Activated CD4-positive, alpha-beta T cell treated with anti-CD3 and anti-CD28 coated beads for 36 hours (primary cell): ENCODE data around the gene ADM2. TPM values are rescaled to one million over a fixed set of nuclear protein-coding genes. Genes with fewer than 3 reads are reported as not detected.
A peak's percentile ranks its signal among the peaks of the same experiment; 100 is the strongest.
"Not testable (repeated sequence)": the region's sequence is repeated elsewhere in the genome, so short reads cannot be mapped to it uniquely, and the experiment has no call there.

Experiments
- ATAC-seq: fragments of 200-7000 bp; cut with Tn5 transposase; one replicate; pipeline ENCODE4 v1.10.0; 2021; ENCODE audit warnings: mild to moderate bottlenecking, moderate library complexity
- CTCF ChIA-PET: fragments of 350-600 bp; sonication (Branson Sonifier 250); formaldehyde crosslinking; loops from one replicate; lab custom pipeline; 2021; ENCODE audit warnings: antibody characterized with exemption; lab: Charles Lee
- POLR2A ChIA-PET: fragments of 350-600 bp; sonication (Branson Sonifier 250); formaldehyde crosslinking; loops from one replicate; lab custom pipeline; 2021; ENCODE audit warnings: antibody characterized with exemption, inconsistent platforms; lab: Charles Lee
- DNase-seq: peaks from one replicate; pipeline ENCODE4 v3.0.0-alpha.2; 2020
- H3K27ac Mint-ChIP-seq: one replicate; pipeline ENCODE4 v1.8.0; 2021; ENCODE audit warnings: mixed read lengths
- H3K27me3 Mint-ChIP-seq: one replicate; pipeline ENCODE4 v1.8.0; 2021; ENCODE audit warnings: mixed read lengths
- H3K36me3 Mint-ChIP-seq: one replicate; pipeline ENCODE4 v1.8.0; 2021; ENCODE audit warnings: low read depth, mixed read lengths
- H3K4me1 Mint-ChIP-seq: one replicate; pipeline ENCODE4 v1.8.0; 2021; ENCODE audit warnings: mixed read lengths
- H3K4me3 Mint-ChIP-seq: one replicate; pipeline ENCODE4 v1.8.0; 2021; ENCODE audit warnings: mild to moderate bottlenecking, moderate library complexity, mixed read lengths
- H3K9me3 Mint-ChIP-seq: one replicate; pipeline ENCODE4 v1.8.0; 2021; ENCODE audit warnings: low read depth, mixed read lengths
- intact Hi-C, 2 experiments: fragments of 100-400 bp; cut with DNase I in 1 of 2; cut with micrococcal nuclease in 1 of 2; formaldehyde crosslinking; loops; one replicate each; pipeline versions ENCODE4 v1.14.2 to v1.15.1; 2022 to 2024; cut with DNase I, micrococcal nuclease
- total RNA-seq, 2 experiments: library from RNA; stranded (reverse); gene quantifications; one replicate each; pipeline ENCODE4 v1.2.3, GENCODE V29; 2021

ADM2 gene
- 1 to 10 TPM; 7.5 to 7.9 TPM for total RNA-seq

GRCh38 chr22:50481440-50482106, at the start of gene ADM2:
Gene ADM2, plus strand, starts transcription at chr22:50481543. Its CDS starts 305 bp downstream, at chr22:50481848.
- CTCF ChIA-PET = no interaction called here
- H3K36me3 Mint-ChIP-seq = no peaks in the 10 kb centered on the region
- intact Hi-C loops = loop anchor here in 1 of 2 experiments (1.0 to 2.0 kb wide), 3 partner anchors 11 to 231 kb away; partner anchors contain the start of genes HDAC10 and LMF2
- no peak within 1 kb of the TSS for H3K27ac Mint-ChIP-seq
- POLR2A ChIA-PET = no interaction called here
- H3K27me3 Mint-ChIP-seq = peaks cover 8% of the 10 kb centered on the region
- DNase-seq (peak; percentile 82), ATAC-seq (peak; percentile 87)
- H3K4me3 Mint-ChIP-seq = peak within 1 kb of the TSS; percentile 74
- H3K4me1 Mint-ChIP-seq = no peaks in the 10 kb centered on the region
- no peaks in the 10 kb centered on the region for H3K9me3 Mint-ChIP-seq

- Mint-ChIP-seq H3K27me3 (no peaks in the 10 kb centered on the region), H3K36me3 (peaks cover 11% of the 10 kb centered on the region), H3K4me1 (no peaks in the 10 kb centered on the region), H3K27ac (no peak overlapping the region), H3K4me3 (no peak overlapping the region), H3K9me3 (no peaks in the 10 kb centered on the region)
- intact Hi-C loops = no loop called here
- ATAC-seq = no peak
- no peak for DNase-seq
- POLR2A ChIA-PET = no interaction called here
- CTCF ChIA-PET = no interaction called here
Observed at GRCh38 chr22:50432131-50432876, 49.0 kb upstream of the ADM2 start.

GRCh38 chr22:50432877-50433510, 48.3 kb upstream of the ADM2 start:
- H3K4me3 Mint-ChIP-seq, DNase-seq, H3K27ac Mint-ChIP-seq, H3K27me3 Mint-ChIP-seq, ATAC-seq, CTCF ChIA-PET, POLR2A ChIA-PET, intact Hi-C loops, H3K9me3 Mint-ChIP-seq, H3K4me1 Mint-ChIP-seq: not testable (repeated sequence)
- H3K36me3 Mint-ChIP-seq = peaks cover 11% of the 10 kb centered on the region

- no peaks in the 10 kb centered on the region for H3K4me1 Mint-ChIP-seq
- DNase-seq (no peak), ATAC-seq (no peak)
- CTCF ChIA-PET = no interaction called here
- intact Hi-C loops = no loop called here
- no peaks in the 10 kb centered on the region for H3K27me3 Mint-ChIP-seq
- H3K4me3 Mint-ChIP-seq = no peak overlapping the region
- H3K27ac Mint-ChIP-seq = no peak overlapping the region
- peaks cover 9% of the 10 kb centered on the region for H3K36me3 Mint-ChIP-seq
- H3K9me3 Mint-ChIP-seq = no peaks in the 10 kb centered on the region
- POLR2A ChIA-PET = no interaction called here
Observed at GRCh38 chr22:50434849-50435248, 46.5 kb upstream of the ADM2 start.

- H3K4me3 Mint-ChIP-seq = no peak overlapping the region
- DNase-seq (no peak), ATAC-seq (no peak)
- no peak overlapping the region for H3K27ac Mint-ChIP-seq
- H3K4me1 Mint-ChIP-seq = no peaks in the 10 kb centered on the region
- H3K9me3 Mint-ChIP-seq = no peaks in the 10 kb centered on the region
- POLR2A ChIA-PET = no interaction called here
- H3K27me3 Mint-ChIP-seq = no peaks in the 10 kb centered on the region
- CTCF ChIA-PET = interaction anchor here (0.6 kb wide), 1 partner anchor 55 kb away, joined by 3 read pairs; no protein-coding TSS in a partner anchor
- intact Hi-C loops = no loop called here
- H3K36me3 Mint-ChIP-seq = peaks cover 8% of the 10 kb centered on the region
Observed at GRCh38 chr22:50435291-50436014, 45.9 kb upstream of the ADM2 start.

- ChIA-PET CTCF (interaction anchor here (0.6 kb wide), 1 partner anchor 55 kb away, joined by 3 read pairs; no protein-coding TSS in a partner anchor), POLR2A (no interaction called here)
- intact Hi-C loops = no loop called here
- Mint-ChIP-seq H3K27me3 (no peaks in the 10 kb centered on the region), H3K4me3 (no peak overlapping the region), H3K9me3 (no peaks in the 10 kb centered on the region), H3K36me3 (peaks cover 8% of the 10 kb centered on the region), H3K27ac (no peak overlapping the region), H3K4me1 (no peaks in the 10 kb centered on the region)
- no peak for ATAC-seq
- DNase-seq = no peak
Observed at GRCh38 chr22:50436015-50436830, 45.1 kb upstream of the ADM2 start.

GRCh38 chr22:50436841-50437341, 44.5 kb upstream of the ADM2 start:
- DNase-seq = no peak
- no peak for ATAC-seq
- POLR2A ChIA-PET = no interaction called here

DNA sequence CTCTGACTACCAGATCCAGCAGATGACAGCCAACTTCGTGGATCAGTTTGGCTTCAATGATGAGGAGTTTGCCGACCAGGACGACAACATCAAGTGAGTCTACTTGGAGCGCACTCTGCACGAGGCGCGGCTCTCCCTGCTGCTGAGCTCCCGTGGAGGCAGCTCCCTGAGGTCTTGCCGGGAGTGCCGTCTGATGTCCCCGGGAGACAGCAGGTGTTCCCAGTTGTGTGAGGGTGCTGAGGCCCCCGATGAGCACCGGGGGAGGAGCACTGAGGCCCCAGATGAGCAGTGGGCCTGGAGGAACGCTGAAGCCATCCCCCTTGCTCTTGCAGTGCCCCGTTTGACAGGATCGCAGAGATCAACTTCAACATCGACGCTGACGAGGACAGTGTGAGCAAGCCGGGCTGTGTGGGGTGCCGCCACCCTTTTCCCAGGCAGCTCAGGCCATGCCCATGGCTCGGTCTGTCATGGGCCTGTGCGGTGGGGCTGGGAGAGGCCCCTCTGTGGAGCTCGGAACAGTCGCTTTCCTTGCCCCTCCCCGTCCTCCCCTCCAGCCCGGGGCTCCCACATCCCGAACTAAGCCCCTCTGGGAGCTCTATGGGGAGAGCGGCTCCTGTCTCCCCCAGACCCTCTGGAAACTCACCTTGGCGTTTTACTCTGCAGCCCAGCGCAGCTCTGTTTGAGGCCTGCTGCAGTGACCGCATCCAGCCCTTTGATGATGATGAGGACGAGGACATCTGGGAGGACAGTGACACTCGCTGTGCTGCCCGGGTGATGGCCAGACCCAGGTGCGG, 43.6 kb upstream of the ADM2 start:
- Mint-ChIP-seq H3K27ac (no peak overlapping the region), H3K4me3 (no peak overlapping the region), H3K4me1 (no peaks in the 10 kb centered on the region), H3K27me3 (no peaks in the 10 kb centered on the region), H3K36me3 (peaks cover 4% of the 10 kb centered on the region), H3K9me3 (no peaks in the 10 kb centered on the region)
- intact Hi-C loops = no loop called here
- POLR2A ChIA-PET = no interaction called here
- DNase-seq (no peak), ATAC-seq (no peak)
- CTCF ChIA-PET = interaction anchor here (1.0 kb wide), 1 partner anchor 182 kb away, joined by 3 read pairs; no protein-coding TSS in a partner anchor

More at GRCh38 chr22:50436841-50437341, 44.5 kb upstream of the ADM2 start:
- CTCF ChIA-PET = no interaction called here
- H3K4me1 Mint-ChIP-seq = no peaks in the 10 kb centered on the region
- H3K4me3 Mint-ChIP-seq = no peak overlapping the region
- H3K9me3 Mint-ChIP-seq = no peaks in the 10 kb centered on the region
- peaks cover 4% of the 10 kb centered on the region for H3K36me3 Mint-ChIP-seq
- intact Hi-C loops = no loop called here
- no peak overlapping the region for H3K27ac Mint-ChIP-seq
- H3K27me3 Mint-ChIP-seq = no peaks in the 10 kb centered on the region

GRCh38 chr22:50438305-50439275, 42.8 kb upstream of the ADM2 start:
- Mint-ChIP-seq H3K4me3 (no peak overlapping the region), H3K9me3 (no peaks in the 10 kb centered on the region), H3K4me1 (no peaks in the 10 kb centered on the region), H3K27me3 (no peaks in the 10 kb centered on the region), H3K36me3 (peaks cover 8% of the 10 kb centered on the region), H3K27ac (no peak overlapping the region)
- intact Hi-C loops = no loop called here
- no peak for DNase-seq
- ATAC-seq = no peak
- POLR2A ChIA-PET = interaction anchor here (0.6 kb wide), 1 partner anchor 14 kb away, joined by 3 read pairs; no protein-coding TSS in a partner anchor
- CTCF ChIA-PET = interaction anchor here (1.0 kb wide), 1 partner anchor 181 kb away, joined by 3 read pairs; no protein-coding TSS in a partner anchor
